ENCODE results near the gene DDT.
A peak's percentile ranks its signal among the peaks of the same experiment; 100 is the strongest.

GRCh38 chr22:23938328-23939016 lies 35.8 kb downstream of the DDT start:
- peak; percentile 22 to 77 for TF ChIP-seq POLR2AphosphoS5 (IDR thresholded peaks at IDR 0.05)
- no peak for TF ChIP-seq CTCF (IDR thresholded peaks at IDR 0.05)
- TF ChIP-seq POLR2A (IDR thresholded peaks at IDR 0.05), result no peak
